ENCODE results near the gene C10orf71.

Gene C10orf71

GRCh38 chr10:49273082-49273465 lies 25.9 kb upstream of the C10orf71 start:
- DNase-seq = no peak

- DNase-seq = no peak
Observed at GRCh38 chr10:49273626-49274025, 25.3 kb upstream of the C10orf71 start.

- DNase-seq = no peak
Observed at GRCh38 chr10:49274886-49275285, 24.1 kb upstream of the C10orf71 start.

- no peak for DNase-seq
Observed at GRCh38 chr10:49275896-49276295, 23.1 kb upstream of the C10orf71 start.

GRCh38 chr10:49276596-49276995 lies 22.4 kb upstream of the C10orf71 start:
- no peak for DNase-seq

GRCh38 chr10:49277973-49278372 lies 21.0 kb upstream of the C10orf71 start:
- DNase-seq = no peak

GRCh38 chr10:49278497-49278981 lies 20.4 kb upstream of the C10orf71 start:
- DNase-seq = no peak

- DNase-seq = no peak
Observed at GRCh38 chr10:49279015-49279880, 19.7 kb upstream of the C10orf71 start.

- DNase-seq = no peak
Observed at GRCh38 chr10:49280001-49280408, 19.0 kb upstream of the C10orf71 start.

GRCh38 chr10:49281461-49281860 lies 17.5 kb upstream of the C10orf71 start:
- DNase-seq = no peak

GRCh38 chr10:49282306-49282705 lies 16.7 kb upstream of the C10orf71 start:
- DNase-seq = no peak

GRCh38 chr10:49282879-49283341 lies 16.1 kb upstream of the C10orf71 start:
- no peak for DNase-seq

GRCh38 chr10:49283491-49283890 lies 15.5 kb upstream of the C10orf71 start:
- DNase-seq = no peak

GRCh38 chr10:49284356-49284755 lies 14.6 kb upstream of the C10orf71 start:
- DNase-seq = no peak

GRCh38 chr10:49285232-49285631 lies 13.7 kb upstream of the C10orf71 start:
- no peak for DNase-seq

GRCh38 chr10:49286686-49287085 lies 12.3 kb upstream of the C10orf71 start:
- no peak for DNase-seq

GRCh38 chr10:49287689-49288340 lies 11.2 kb upstream of the C10orf71 start:
- no peak for DNase-seq

GRCh38 chr10:49288341-49289065 lies 10.5 kb upstream of the C10orf71 start:
- DNase-seq = no peak

- no peak for DNase-seq
Observed at GRCh38 chr10:49289480-49289879, 9.5 kb upstream of the C10orf71 start.

- no peak for DNase-seq
Observed at GRCh38 chr10:49290131-49290530, 8.8 kb upstream of the C10orf71 start.

- no peak for DNase-seq
Observed at GRCh38 chr10:49290607-49291006, 8.4 kb upstream of the C10orf71 start.

GRCh38 chr10:49292565-49293207 lies 6.3 kb upstream of the C10orf71 start:
- DNase-seq = no peak

GRCh38 chr10:49293208-49293603 lies 5.8 kb upstream of the C10orf71 start:
- no peak for DNase-seq

All from activated T-cell treated with anti-CD3 and anti-CD28 coated beads, Interleukin-2, amount 50 U/mL, for 1 hour (primary cell).